Muscle layer of colon (tissue), 2 donors: Measurements from ENCODE around the gene LCP2.

Experiments used
- H3K27ac ChIP-seq: one replicate; pipeline ENCODE4 v1.7.0; 2013; ENCODE audit warnings: low read depth, mild to moderate bottlenecking, low read length, moderate library complexity
- H3K27me3 ChIP-seq, 2 donors: one replicate each; pipeline ENCODE4 v1.7.0; 2013; ENCODE audit warnings: low read length in 2 of 2, mild to moderate bottlenecking in 2 of 2; ENCODE audit not compliant: insufficient read depth in 2 of 2, control insufficient read depth in 1 of 2
- H3K36me3 ChIP-seq: one replicate; pipeline ENCODE4 v1.7.0; 2013; ENCODE audit warnings: mild to moderate bottlenecking, low read length; ENCODE audit not compliant: insufficient read depth
- H3K4me1 ChIP-seq: one replicate; pipeline ENCODE4 v1.7.0; 2013; ENCODE audit warnings: mild to moderate bottlenecking, low read length; ENCODE audit not compliant: insufficient read depth
- H3K4me3 ChIP-seq, 2 donors: one replicate each; pipeline ENCODE4 v1.7.0; 2013; ENCODE audit warnings: low read length in 2 of 2, low read depth in 1 of 2, mild to moderate bottlenecking in 1 of 2, moderate library complexity in 1 of 2
- H3K9ac ChIP-seq: one replicate; pipeline ENCODE4 v1.7.0; 2013; ENCODE audit warnings: low read length
- H3K9me3 ChIP-seq: one replicate; pipeline ENCODE4 v1.7.0; 2013; ENCODE audit warnings: mild to moderate bottlenecking, low read length
- donor health status: abdominal sarcoma.
- donor health status: Adenocarcinoma of cecum.

Gene LCP2

GRCh38 chr5:170297589-170298462 lies at the start of gene LCP2:
LCP2 (minus strand) TSS chr5:170297777; CDS start chr5:170297611, 166 bp downstream.
- H3K27ac ChIP-seq = peak within 1 kb of the TSS; percentile 14
- H3K4me1 ChIP-seq = peaks cover under 1% of the 10 kb centered on the region
- H3K9ac ChIP-seq = peak within 1 kb of the TSS; percentile 35
- no peaks in the 10 kb centered on the region for H3K36me3 ChIP-seq
- H3K9me3 ChIP-seq = no peaks in the 10 kb centered on the region
- H3K4me3 ChIP-seq = peak within 1 kb of the TSS in 1 of 2 donors; percentile 21
- H3K27me3 ChIP-seq = no peaks in the 10 kb centered on the region

DNA sequence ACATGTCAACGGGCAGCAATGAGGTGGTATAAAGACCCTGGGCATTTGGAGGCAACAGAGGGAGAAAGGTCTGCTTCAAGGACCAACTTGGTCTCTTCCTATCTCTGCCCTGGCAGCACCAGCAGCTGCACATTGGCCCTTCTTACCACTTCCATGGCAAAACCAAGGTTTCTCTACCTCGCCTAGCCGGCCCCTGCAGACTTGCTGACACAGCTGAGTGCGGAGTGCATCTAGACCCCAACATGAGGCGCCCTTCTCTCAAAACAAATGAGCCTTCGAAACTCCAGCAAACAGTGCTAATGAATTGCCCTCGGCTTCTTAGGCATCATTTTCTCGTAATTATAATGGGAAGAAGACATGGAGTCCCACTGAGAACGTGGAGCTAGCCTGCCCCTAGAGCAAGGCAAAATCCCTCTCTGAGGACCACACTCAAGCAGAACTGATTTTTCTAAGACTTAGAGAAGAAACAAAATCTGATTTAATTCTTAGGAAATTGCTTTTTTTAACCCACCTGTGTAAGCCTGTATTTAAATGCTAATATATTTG lies 49.5 kb upstream of the LCP2 start:
- H3K4me1 ChIP-seq = no peaks in the 10 kb centered on the region
- H3K9me3 ChIP-seq = no peaks in the 10 kb centered on the region
- no peak overlapping the region for H3K9ac ChIP-seq
- no peaks in the 10 kb centered on the region for H3K36me3 ChIP-seq
- H3K27me3 ChIP-seq = no peaks in the 10 kb centered on the region
- no peak overlapping the region for H3K4me3 ChIP-seq
- H3K27ac ChIP-seq = no peak overlapping the region

DNA sequence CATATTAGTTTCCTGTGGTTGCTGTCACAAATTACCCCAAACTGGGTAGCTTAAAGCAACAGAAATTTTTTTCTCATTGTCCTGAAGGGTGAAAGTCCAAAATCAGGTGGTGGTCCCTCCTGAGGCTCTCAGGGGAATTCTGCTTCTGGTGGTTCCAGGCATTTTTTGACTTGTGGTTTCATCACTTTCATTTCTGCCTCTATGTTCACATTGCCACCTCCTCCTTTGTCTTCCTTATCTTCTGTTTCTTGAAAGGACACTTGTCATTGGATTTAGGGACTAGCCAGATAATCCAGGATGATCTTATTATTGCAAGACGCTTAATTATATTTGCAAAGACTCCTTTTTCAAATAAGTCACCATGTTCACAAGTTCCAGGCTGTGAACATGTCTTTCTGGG lies 48.4 kb upstream of the LCP2 start:
- H3K4me1 ChIP-seq = no peaks in the 10 kb centered on the region
- H3K9ac ChIP-seq = no peak overlapping the region
- H3K4me3 ChIP-seq = no peak overlapping the region
- H3K36me3 ChIP-seq = no peaks in the 10 kb centered on the region
- no peak overlapping the region for H3K27ac ChIP-seq
- H3K9me3 ChIP-seq = no peaks in the 10 kb centered on the region
- H3K27me3 ChIP-seq = no peaks in the 10 kb centered on the region

- H3K9ac ChIP-seq = no peak overlapping the region
- no peak overlapping the region for H3K4me3 ChIP-seq
- no peaks in the 10 kb centered on the region for H3K4me1 ChIP-seq
- no peaks in the 10 kb centered on the region for H3K36me3 ChIP-seq
- H3K9me3 ChIP-seq = no peaks in the 10 kb centered on the region
- H3K27me3 ChIP-seq = no peaks in the 10 kb centered on the region
- no peak overlapping the region for H3K27ac ChIP-seq
Observed at GRCh38 chr5:170343177-170343576, 45.6 kb upstream of the LCP2 start.

- H3K9me3 ChIP-seq = no peaks in the 10 kb centered on the region
- H3K36me3 ChIP-seq = no peaks in the 10 kb centered on the region
- no peak overlapping the region for H3K9ac ChIP-seq
- no peaks in the 10 kb centered on the region for H3K27me3 ChIP-seq
- no peaks in the 10 kb centered on the region for H3K4me1 ChIP-seq
- no peak overlapping the region for H3K27ac ChIP-seq
- H3K4me3 ChIP-seq = no peak overlapping the region
Observed at GRCh38 chr5:170342153-170342725, 44.7 kb upstream of the LCP2 start.

DNA sequence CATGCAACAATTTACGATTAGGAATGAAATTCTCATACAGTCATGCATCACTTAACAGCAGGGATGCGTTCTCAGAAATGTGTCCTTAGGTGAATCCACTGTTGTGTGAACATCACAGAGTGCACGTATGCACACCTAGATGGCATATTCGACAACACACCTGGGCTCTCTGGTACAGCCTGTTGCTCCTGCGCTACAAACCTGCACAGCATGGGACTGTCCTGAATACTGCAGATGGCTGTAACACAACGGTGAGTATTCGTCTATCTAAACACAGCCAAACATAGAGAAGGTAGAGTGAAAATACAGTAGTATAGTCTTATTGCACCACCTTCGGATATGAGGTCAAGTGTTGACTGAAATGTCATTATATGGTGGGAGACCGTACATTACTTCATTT lies 44.0 kb upstream of the LCP2 start:
- Histone ChIP-seq H3K9ac (no peak overlapping the region), H3K27me3 (no peaks in the 10 kb centered on the region), H3K9me3 (no peaks in the 10 kb centered on the region), H3K4me1 (no peaks in the 10 kb centered on the region), H3K36me3 (no peaks in the 10 kb centered on the region), H3K27ac (no peak overlapping the region), H3K4me3 (no peak overlapping the region)

DNA sequence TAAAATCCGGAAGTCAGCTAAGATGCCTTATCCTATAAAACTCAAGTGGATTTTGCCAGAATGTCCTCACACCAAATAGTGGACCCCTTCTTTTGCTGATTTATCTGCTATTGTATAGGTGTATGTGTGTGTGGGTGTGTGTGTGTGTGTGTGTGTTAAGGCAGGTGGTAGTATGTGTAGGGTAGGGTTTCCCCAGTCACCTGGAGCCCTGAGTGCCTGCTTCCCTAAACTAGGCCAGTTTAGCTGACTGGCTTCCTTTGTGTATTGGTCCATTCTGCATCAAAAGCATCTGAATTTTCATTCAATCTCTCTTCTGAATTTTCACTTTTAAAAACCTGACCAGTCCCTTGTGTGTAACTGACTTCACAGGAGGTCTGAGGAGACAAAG lies 42.2 kb upstream of the LCP2 start:
- no peak overlapping the region for H3K9ac ChIP-seq

GRCh38 chr5:170338933-170339779 lies 41.6 kb upstream of the LCP2 start:
- H3K27me3 ChIP-seq = no peaks in the 10 kb centered on the region
- H3K4me3 ChIP-seq = no peak overlapping the region
- no peaks in the 10 kb centered on the region for H3K36me3 ChIP-seq
- H3K27ac ChIP-seq = no peak overlapping the region
- H3K9ac ChIP-seq = no peak overlapping the region
- no peaks in the 10 kb centered on the region for H3K9me3 ChIP-seq
- no peaks in the 10 kb centered on the region for H3K4me1 ChIP-seq

More for the DNA sequence above, 42.2 kb upstream of the LCP2 start:
- H3K9me3 ChIP-seq = no peaks in the 10 kb centered on the region
- H3K4me1 ChIP-seq = no peaks in the 10 kb centered on the region
- H3K27me3 ChIP-seq = no peaks in the 10 kb centered on the region
- no peak overlapping the region for H3K27ac ChIP-seq
- no peak overlapping the region for H3K4me3 ChIP-seq
- no peaks in the 10 kb centered on the region for H3K36me3 ChIP-seq

- Histone ChIP-seq H3K9me3 (no peaks in the 10 kb centered on the region), H3K9ac (no peak overlapping the region), H3K27me3 (no peaks in the 10 kb centered on the region), H3K4me3 (no peak overlapping the region), H3K27ac (no peak overlapping the region), H3K4me1 (peaks cover 5% of the 10 kb centered on the region), H3K36me3 (no peaks in the 10 kb centered on the region)
Observed at GRCh38 chr5:170338291-170338690, 40.7 kb upstream of the LCP2 start.

DNA sequence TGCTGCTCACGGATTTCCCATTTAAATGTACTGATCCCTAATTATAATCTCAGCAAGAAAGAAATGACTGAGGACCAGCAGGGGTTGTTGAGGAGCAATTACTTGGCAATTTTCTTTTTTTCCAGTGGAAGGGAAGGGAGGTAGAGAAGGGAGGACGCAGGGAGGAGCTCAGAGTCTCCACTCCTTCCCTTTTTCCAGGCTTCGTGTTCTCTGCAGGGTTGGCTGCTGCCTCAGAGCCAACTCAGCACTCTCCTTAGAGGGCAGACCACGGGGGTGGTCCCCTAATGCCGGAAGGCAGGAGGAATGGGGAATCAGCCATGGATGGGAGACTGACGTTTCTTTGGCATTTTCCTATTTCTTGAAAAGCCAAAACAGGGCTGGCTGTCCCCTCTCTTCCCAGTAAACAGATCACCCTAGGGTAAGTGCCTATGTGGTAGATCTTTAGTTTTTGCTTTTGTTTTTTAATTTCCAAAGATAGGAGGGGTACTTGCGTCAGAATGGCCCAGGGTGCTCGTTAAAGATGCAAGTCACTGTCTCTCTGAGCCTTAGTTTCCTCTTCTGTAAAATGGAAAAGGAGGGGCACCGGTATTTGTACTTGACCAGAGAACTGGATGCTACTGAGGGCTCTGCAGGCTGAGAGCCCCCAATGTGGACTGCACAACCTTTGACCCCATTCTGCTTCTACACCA lies 39.6 kb upstream of the LCP2 start:
- Histone ChIP-seq H3K4me3 (no peak overlapping the region), H3K9me3 (no peaks in the 10 kb centered on the region), H3K27me3 (no peaks in the 10 kb centered on the region), H3K36me3 (no peaks in the 10 kb centered on the region), H3K4me1 (peaks cover 5% of the 10 kb centered on the region), H3K9ac (no peak overlapping the region), H3K27ac (no peak overlapping the region)

DNA sequence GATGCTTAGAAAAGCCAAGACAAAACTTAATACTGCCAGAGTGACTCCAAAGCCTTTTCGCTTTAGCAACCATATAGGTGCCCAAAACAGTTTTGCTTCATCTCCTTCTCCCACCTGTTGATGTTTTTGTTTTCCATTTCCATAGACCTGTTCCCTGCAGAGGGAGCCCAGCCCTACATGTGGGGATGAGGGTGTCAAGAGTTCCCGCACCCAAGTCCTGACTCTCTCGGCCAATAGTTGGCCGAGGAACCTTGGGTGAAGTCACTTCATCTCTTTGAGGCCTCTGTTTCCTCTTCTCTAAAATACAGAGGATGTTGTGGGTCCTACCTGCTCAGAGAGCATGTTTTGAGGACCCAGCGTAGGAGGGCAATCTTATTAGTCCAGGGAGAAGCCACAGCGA lies 38.5 kb upstream of the LCP2 start:
- H3K9ac ChIP-seq = no peak overlapping the region
- no peaks in the 10 kb centered on the region for H3K36me3 ChIP-seq
- H3K9me3 ChIP-seq = no peaks in the 10 kb centered on the region
- H3K27me3 ChIP-seq = no peaks in the 10 kb centered on the region
- H3K4me3 ChIP-seq = no peak overlapping the region
- no peak overlapping the region for H3K27ac ChIP-seq
- peaks cover 5% of the 10 kb centered on the region for H3K4me1 ChIP-seq
